Measurements from ENCODE around the gene GPC1. TPM values are rescaled to one million over a fixed set of nuclear protein-coding genes. Genes with fewer than 3 reads are reported as not detected.

Gene GPC1
- total and polyA plus RNA-seq, 2 experiments from 2014 or later = 9.0 to 46.2 TPM

DNA sequence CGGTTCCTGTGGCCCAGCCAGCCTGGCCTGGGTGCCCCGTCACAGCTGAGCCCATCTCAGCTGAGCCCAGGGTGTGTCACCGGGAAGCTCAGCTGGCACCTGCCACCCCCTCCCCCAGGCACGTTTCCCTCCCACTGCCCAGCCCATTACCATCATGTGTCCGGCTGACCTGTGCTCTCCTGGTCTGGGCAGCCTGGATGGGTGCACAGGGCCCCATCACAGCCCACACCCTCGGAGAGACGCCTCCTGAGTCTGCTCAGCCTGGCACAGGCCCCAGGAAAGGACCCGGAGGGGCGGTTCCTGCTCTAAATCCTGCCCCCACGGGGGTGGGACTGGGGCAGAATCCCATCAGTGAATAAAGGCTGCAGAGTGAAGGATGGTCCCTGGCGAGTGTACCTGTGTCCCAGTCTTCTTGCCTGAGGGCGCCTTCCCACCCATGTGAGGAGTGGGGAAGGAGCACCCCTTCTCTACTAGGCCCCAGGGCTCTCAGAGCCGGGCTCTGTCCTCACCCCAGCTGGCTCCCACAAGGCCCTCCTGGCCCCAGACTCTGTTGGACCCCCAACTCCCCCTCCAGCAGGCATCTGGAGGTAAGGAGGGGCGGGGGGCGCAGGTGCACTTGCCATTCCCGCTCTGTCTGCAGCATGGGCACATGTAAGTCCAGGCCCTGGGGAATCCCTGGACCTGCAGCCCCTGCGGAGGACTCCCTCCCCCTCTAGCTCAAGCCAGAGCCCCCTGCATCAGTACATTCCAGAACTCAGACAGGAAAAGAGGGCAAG lies 21.2 kb downstream of the GPC1 start:
- Histone ChIP-seq H4K20me1 (replicated peaks; ENCODE audit: insufficient read depth) (peaks cover 18% of the 10 kb centered on the region; the same call in 1 of the 2 replicates), H3K4me3 (peak overlapping the region; percentile 56; the same call in 1 of the 2 replicates), H3K27ac (ENCODE audit: low read depth) (no peak overlapping the region), H3K36me3 (ENCODE audit: insufficient read depth) (no peaks in the 10 kb centered on the region), H3K4me2 (peak overlapping the region; percentile 80), H3K9me2 (ENCODE audit: insufficient read depth) (no peaks in the 10 kb centered on the region), H2AFZ (no peak overlapping the region), H3K79me2 (replicated peaks; ENCODE audit: insufficient read depth) (no peaks in the 10 kb centered on the region), H3F3A (replicated peaks; ENCODE audit: low read depth) (0 out of 2 replicates have a peak, but pooled peaks cover 5% of the 10 kb centered on the region), H3K4me1 (ENCODE audit: insufficient read depth) (peaks cover 34% of the 10 kb centered on the region), H3K27me3 (ENCODE audit: insufficient read depth) (peaks cover 35% of the 10 kb centered on the region)
- TF ChIP-seq JUNB (IDR thresholded peaks at IDR 0.05; ENCODE audit: unreplicated experiment) (no peak), STAT1 (IDR thresholded peaks at IDR 0.05; ENCODE audit: unreplicated experiment) (no peak), POLR2AphosphoS5 (IDR thresholded peaks at IDR 0.05; ENCODE audit: low read depth) (no peak), NANOG (IDR thresholded peaks at IDR 0.05; ENCODE audit: borderline replicate concordance) (no peak), ZNF331 (CRISPR knock-in tag; IDR thresholded peaks at IDR 0.05; ENCODE audit: low read depth) (no peak)
- no peak for DNase-seq (ENCODE audit: low spot score)
- peaks cover 30% of the 10 kb centered on the region for H3K27me3 Mint-ChIP-seq (ENCODE audit: insufficient read depth, low read depth, poor library complexity)
- H3K36me3 Mint-ChIP-seq (ENCODE audit: low read depth) = no peaks in the 10 kb centered on the region
- ATAC-seq = no peak
- no peak overlapping the region for H3K27ac Mint-ChIP-seq
- H3K4me3 Mint-ChIP-seq = peak overlapping the region; percentile 41; the same call in 2 of the 3 replicates
- no peaks in the 10 kb centered on the region for H3K9me3 Mint-ChIP-seq
- peaks cover 30% of the 10 kb centered on the region for H3K4me1 Mint-ChIP-seq

DNA sequence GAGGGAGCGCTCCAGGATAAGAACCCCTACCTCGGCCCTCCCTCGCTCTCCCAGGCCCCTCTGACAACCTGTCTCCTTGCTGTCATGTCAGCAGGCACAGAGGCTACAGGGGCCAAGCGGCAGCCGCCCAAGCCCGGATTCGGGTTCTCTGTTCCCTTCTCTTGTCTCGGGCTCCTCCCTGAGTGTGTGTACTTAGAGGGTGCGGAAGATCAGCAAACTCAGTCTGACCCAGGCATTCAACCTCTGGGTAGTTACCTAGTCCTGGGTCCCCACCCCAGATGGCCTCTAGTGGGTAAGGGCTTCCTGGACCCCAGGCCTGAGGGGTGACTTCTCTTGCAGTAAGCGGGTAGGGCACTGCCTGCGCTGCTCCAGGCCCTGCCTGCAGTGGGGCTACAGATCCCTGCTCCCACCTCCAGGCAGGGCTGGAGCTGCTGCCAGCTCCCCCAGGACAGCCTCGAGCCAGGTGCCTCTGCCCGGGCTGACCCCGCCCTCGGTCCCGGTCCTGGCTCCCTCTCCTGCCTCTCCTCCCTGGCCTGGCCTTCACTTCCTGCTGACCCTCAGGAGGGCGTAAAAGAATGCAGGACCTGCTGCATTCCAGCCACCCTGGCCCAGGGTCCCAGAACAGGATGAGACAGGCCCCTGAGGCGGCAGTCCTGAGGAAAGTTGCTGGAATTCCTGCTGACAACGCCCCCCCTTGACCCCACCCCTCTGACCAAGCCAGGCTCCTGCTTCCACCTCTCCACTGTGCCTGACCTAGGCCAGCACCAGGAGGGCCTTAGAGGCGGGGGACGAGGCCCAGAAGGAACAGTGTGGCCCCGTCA lies 22.0 kb downstream of the GPC1 start:
- H3K9me3 Mint-ChIP-seq = no peaks in the 10 kb centered on the region
- peak overlapping the region; percentile 41 for H3K4me3 ChIP-seq
- peak; percentile 85 for DNase-seq (ENCODE audit: low spot score)
- H3K27me3 Mint-ChIP-seq (ENCODE audit: insufficient read depth, low read depth, poor library complexity) = peaks cover 25% of the 10 kb centered on the region
- H3K4me1 Mint-ChIP-seq = peaks cover 25% of the 10 kb centered on the region
- H3F3A ChIP-seq (replicated peaks; ENCODE audit: low read depth) = 0 out of 2 replicates have a peak, but pooled peaks cover 5% of the 10 kb centered on the region
- H3K36me3 ChIP-seq (ENCODE audit: insufficient read depth) = no peaks in the 10 kb centered on the region
- H4K20me1 ChIP-seq (replicated peaks; ENCODE audit: insufficient read depth) = peaks cover 14% of the 10 kb centered on the region; the same call in 1 of the 2 replicates
- H3K4me3 Mint-ChIP-seq = peak overlapping the region; percentile 30; the same call in 2 of the 3 replicates
- H3K27ac Mint-ChIP-seq = no peak overlapping the region
- H3K4me1 ChIP-seq (ENCODE audit: insufficient read depth) = peaks cover 34% of the 10 kb centered on the region
- no peaks in the 10 kb centered on the region for H3K79me2 ChIP-seq (replicated peaks; ENCODE audit: insufficient read depth)
- H3K36me3 Mint-ChIP-seq (ENCODE audit: low read depth) = no peaks in the 10 kb centered on the region
- H3K9me2 ChIP-seq (ENCODE audit: insufficient read depth) = no peaks in the 10 kb centered on the region
- peaks cover 33% of the 10 kb centered on the region for H3K27me3 ChIP-seq (ENCODE audit: insufficient read depth)
- H3K27ac ChIP-seq (ENCODE audit: low read depth) = peak overlapping the region; percentile 69
- ATAC-seq = peak; percentile 24
- H2AFZ ChIP-seq = no peak overlapping the region
- peak overlapping the region; percentile 80 for H3K4me2 ChIP-seq
- TF ChIP-seq EZH2phosphoT487 (IDR thresholded peaks at IDR 0.05; ENCODE audit: unreplicated experiment) (no peak), REST (IDR thresholded peaks at IDR 0.05; ENCODE audit: unreplicated experiment) (no peak), POLR2AphosphoS5 (IDR thresholded peaks at IDR 0.05; ENCODE audit: low read depth) (no peak), ZNF114 (CRISPR knock-in tag; IDR thresholded peaks at IDR 0.05) (no peak), EZH2 (IDR thresholded peaks at IDR 0.05; ENCODE audit: low read depth, unreplicated experiment) (no peak), CREB1 (CRISPR knock-in tag; IDR thresholded peaks at IDR 0.05; ENCODE audit: low read depth) (no peak), NANOG (IDR thresholded peaks at IDR 0.05; ENCODE audit: borderline replicate concordance) (no peak), CTCF (conservative IDR thresholded peaks at IDR 0.05; ENCODE audit: low read depth in 2 of 2) (no peak), JUNB (IDR thresholded peaks at IDR 0.05; ENCODE audit: unreplicated experiment) (no peak), ZNF331 (CRISPR knock-in tag; IDR thresholded peaks at IDR 0.05; ENCODE audit: low read depth) (no peak), STAT1 (IDR thresholded peaks at IDR 0.05; ENCODE audit: unreplicated experiment) (no peak)
- TF ChIP-seq, protein P1, sequence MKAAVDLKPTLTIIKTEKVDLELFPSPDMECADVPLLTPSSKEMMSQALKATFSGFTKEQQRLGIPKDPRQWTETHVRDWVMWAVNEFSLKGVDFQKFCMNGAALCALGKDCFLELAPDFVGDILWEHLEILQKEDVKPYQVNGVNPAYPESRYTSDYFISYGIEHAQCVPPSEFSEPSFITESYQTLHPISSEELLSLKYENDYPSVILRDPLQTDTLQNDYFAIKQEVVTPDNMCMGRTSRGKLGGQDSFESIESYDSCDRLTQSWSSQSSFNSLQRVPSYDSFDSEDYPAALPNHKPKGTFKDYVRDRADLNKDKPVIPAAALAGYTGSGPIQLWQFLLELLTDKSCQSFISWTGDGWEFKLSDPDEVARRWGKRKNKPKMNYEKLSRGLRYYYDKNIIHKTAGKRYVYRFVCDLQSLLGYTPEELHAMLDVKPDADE (IDR thresholded peaks at IDR 0.05) = no peak
